Lower lobe of right lung (tissue), 2 donors: Measurements from ENCODE around the gene ITPK1. TPM values are rescaled to one million over a fixed set of nuclear protein-coding genes. Genes with fewer than 3 reads are reported as not detected.

ENCODE experiments used
- ATAC-seq, 2 donors: fragments of 200-7000 bp; cut with Tn5 transposase; one replicate each; pipeline ENCODE4 v1.9.1; 2020 to 2022; ENCODE audit warnings: mild to moderate bottlenecking in 2 of 2, moderate library complexity in 2 of 2
- DNase-seq: peaks from one replicate; pipeline ENCODE4 v3.0.0-alpha.2; 2020
- H3K27ac ChIP-seq: fragments of 200-600 bp; one replicate; pipeline ENCODE4 v1.8.0; 2022
- H3K27me3 ChIP-seq: fragments of 200-600 bp; one replicate; pipeline ENCODE4 v1.8.0; 2022; ENCODE audit warnings: low read depth
- H3K36me3 ChIP-seq: fragments of 200-600 bp; one replicate; pipeline ENCODE4 v1.8.0; 2022; ENCODE audit warnings: mild to moderate bottlenecking
- H3K4me1 ChIP-seq: fragments of 200-600 bp; one replicate; pipeline ENCODE4 v1.8.0; 2022
- H3K4me3 ChIP-seq: fragments of 200-600 bp; one replicate; pipeline ENCODE4 v1.8.0; 2022; ENCODE audit warnings: mild to moderate bottlenecking
- H3K9me3 ChIP-seq: fragments of 200-600 bp; one replicate; pipeline ENCODE4 v1.8.0; 2022
- intact Hi-C: fragments of 100-400 bp; cut with DNase I; formaldehyde crosslinking; loops from one replicate; pipeline ENCODE4 v1.11.0; 2022
- total RNA-seq: library from RNA; stranded (reverse); fragmentation: NEBNext Ultra II Directional; extraction: Animal tissue kit (Norgen Biotek cat#: 25700); gene quantifications from one replicate; pipeline ENCODE4 v1.2.1, GENCODE V29; 2021
- TF ChIP-seq, protein P1 (sequence below): fragments of 200-600 bp; IDR thresholded peaks from one replicate; pipeline ENCODE4 v1.8.0; 2022; ENCODE audit warnings: antibody characterized with exemption, mild to moderate bottlenecking
- donor health status: DM: no; HTN: yes; CAD: no; lungs with severe emphysema.

Gene ITPK1
- total RNA-seq, 1 donor from 2014 or later, result 129 TPM

DNA sequence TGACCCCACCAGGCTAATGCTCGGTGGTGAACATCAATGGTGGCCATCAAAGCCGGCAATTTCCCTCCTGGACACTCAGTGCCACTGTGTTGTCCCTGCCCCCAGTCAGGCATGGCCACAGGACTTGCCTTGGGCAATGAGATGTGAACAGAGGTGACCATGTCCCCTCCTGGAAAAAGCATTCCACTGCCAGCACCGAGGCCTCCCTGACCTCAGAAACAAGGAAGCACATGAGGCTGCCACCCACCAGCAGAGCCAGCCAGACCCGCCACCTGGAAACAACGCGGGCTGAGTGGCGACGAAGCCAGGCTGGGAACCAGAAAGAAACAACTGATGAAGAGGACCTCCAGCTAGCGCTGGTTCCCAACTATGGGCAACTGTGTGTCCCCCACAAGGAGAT lies 31.8 kb downstream of the ITPK1 start:
- Histone ChIP-seq H3K27ac (no peak overlapping the region), H3K27me3 (no peaks in the 10 kb centered on the region), H3K4me3 (no peak overlapping the region), H3K36me3 (no peaks in the 10 kb centered on the region), H3K9me3 (no peaks in the 10 kb centered on the region), H3K4me1 (peaks cover 28% of the 10 kb centered on the region)
- intact Hi-C loops, result no loop called here
- TF ChIP-seq, protein P1, sequence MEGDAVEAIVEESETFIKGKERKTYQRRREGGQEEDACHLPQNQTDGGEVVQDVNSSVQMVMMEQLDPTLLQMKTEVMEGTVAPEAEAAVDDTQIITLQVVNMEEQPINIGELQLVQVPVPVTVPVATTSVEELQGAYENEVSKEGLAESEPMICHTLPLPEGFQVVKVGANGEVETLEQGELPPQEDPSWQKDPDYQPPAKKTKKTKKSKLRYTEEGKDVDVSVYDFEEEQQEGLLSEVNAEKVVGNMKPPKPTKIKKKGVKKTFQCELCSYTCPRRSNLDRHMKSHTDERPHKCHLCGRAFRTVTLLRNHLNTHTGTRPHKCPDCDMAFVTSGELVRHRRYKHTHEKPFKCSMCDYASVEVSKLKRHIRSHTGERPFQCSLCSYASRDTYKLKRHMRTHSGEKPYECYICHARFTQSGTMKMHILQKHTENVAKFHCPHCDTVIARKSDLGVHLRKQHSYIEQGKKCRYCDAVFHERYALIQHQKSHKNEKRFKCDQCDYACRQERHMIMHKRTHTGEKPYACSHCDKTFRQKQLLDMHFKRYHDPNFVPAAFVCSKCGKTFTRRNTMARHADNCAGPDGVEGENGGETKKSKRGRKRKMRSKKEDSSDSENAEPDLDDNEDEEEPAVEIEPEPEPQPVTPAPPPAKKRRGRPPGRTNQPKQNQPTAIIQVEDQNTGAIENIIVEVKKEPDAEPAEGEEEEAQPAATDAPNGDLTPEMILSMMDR, result no peak
- DNase-seq (no peak), ATAC-seq (no peak)

DNA sequence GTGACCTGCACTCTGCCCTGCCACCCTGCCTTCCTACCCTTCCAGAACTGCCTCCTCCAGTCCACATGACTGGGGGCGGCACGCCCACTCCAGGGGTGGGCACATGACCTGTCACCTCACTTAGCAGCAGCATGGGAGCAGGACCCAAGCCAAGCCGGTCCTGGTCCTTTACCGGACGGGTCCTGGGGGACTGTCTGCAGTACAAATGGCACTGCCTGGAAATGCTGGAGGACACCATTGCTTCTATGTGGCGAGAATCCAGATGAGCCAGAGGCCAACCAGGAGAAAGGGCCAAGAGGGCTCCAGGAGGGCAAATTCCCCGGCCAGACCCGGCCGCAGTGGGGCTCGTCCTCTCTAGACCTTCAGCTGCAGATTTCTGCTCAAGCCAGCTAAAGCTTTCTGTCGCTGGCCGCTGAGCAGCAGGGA lies 33.1 kb downstream of the ITPK1 start:
- TF ChIP-seq, protein P1, result no peak
- H3K27ac ChIP-seq, result no peak overlapping the region
- no peaks in the 10 kb centered on the region for H3K9me3 ChIP-seq
- no peak overlapping the region for H3K4me3 ChIP-seq
- DNase-seq (no peak), ATAC-seq (no peak)
- H3K27me3 ChIP-seq, result no peaks in the 10 kb centered on the region
- H3K4me1 ChIP-seq, result peaks cover 32% of the 10 kb centered on the region
- intact Hi-C loops, result no loop called here
- H3K36me3 ChIP-seq, result no peaks in the 10 kb centered on the region

DNA sequence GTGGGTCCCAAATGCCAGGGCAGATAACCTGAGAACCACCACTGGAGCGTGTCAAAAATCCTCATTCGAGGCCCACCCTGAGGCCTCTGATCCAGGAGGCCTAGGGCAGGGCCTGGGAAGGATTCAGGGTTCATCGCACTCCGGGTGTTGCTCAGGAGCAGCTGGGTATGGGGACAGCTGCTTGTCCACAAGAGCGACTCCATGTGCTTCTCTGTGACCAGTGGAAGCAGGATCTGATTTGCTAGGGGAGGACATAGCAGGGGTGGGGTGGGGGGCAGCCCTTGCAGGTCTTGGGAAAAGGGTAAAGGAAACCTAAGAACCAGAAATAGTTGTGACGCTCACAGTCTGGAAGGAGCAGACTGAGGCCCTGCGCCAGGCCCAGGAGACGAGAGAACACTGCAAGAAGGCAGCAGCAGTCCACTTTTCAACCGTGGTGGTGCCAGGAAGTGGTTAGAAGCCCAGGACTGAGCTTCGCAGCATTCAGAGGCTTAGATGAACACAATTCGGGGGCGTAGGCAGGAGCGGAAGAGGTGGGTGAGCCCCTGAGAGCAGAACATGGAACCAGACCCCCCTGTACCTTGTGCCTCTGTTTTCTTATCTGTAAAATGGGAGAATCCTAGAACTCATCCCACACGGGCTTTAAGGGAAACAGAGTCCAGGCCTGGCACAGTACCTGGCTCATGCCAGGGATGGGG lies 33.7 kb downstream of the ITPK1 start:
- no peak overlapping the region for H3K4me3 ChIP-seq
- H3K27me3 ChIP-seq, result no peaks in the 10 kb centered on the region
- no peak for DNase-seq
- no peak overlapping the region for H3K27ac ChIP-seq
- peaks cover 32% of the 10 kb centered on the region for H3K4me1 ChIP-seq
- intact Hi-C loops, result no loop called here
- TF ChIP-seq, protein P1, result no peak
- ATAC-seq, result no peak
- H3K9me3 ChIP-seq, result no peaks in the 10 kb centered on the region
- no peaks in the 10 kb centered on the region for H3K36me3 ChIP-seq

DNA sequence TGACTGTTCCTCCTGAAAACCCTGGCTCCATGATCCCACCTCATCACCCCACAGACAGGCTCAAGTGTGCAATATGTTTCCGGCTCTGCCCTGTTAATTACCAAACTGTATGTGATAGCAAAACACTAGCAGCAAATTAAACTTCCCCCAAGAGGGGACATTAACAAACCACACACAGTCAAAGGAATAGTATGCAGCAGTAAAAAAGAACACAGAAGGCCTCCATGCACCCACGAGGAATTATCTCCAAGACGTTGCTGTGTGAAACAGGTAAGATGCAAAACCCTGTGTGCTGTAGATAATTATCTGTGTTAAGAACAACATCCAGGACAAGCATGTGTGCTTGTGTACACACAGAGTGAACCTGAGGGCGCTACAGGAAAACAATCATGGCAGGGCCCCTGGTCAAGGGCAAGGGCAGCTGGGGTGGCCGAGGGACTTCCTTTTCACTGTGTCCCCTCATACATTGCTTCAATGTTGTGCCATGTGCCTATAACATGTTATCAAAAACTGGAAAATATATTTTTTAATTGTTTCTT lies 35.8 kb downstream of the ITPK1 start:
- ATAC-seq, result no peak
- Histone ChIP-seq H3K4me1 (peaks cover 30% of the 10 kb centered on the region), H3K36me3 (no peaks in the 10 kb centered on the region), H3K9me3 (no peaks in the 10 kb centered on the region), H3K4me3 (no peak overlapping the region), H3K27me3 (no peaks in the 10 kb centered on the region), H3K27ac (no peak overlapping the region)
- no peak for DNase-seq
- TF ChIP-seq, protein P1, result no peak
- intact Hi-C loops, result no loop called here

DNA sequence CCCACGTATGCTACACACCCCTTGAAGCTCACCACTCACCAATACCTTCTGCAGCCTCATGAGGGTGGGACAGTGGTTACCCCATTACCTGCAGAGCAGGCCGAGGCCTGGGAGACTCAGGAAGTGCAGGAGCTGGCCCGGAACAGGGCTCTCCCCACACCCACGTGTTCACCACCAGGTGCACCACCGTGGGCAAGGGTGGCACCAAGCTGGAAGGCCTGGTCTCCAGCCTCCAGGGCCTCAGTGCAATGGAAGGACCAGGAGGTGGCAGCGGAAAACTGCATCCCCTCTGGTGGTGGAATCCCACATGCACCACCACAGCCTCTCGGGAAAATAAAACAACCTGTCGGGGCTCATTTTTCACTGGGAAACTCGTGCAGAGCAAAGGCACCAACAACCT lies 36.4 kb downstream of the ITPK1 start:
- H3K9me3 ChIP-seq, result no peaks in the 10 kb centered on the region
- ATAC-seq (no peak), DNase-seq (no peak)
- H3K27me3 ChIP-seq, result no peaks in the 10 kb centered on the region
- TF ChIP-seq, protein P1, result no peak
- H3K4me3 ChIP-seq, result no peak overlapping the region
- peaks cover 36% of the 10 kb centered on the region for H3K4me1 ChIP-seq
- H3K27ac ChIP-seq, result no peak overlapping the region
- H3K36me3 ChIP-seq, result no peaks in the 10 kb centered on the region
- intact Hi-C loops, result no loop called here
